ENCODE data around the gene HES2. TPM values are rescaled to one million over a fixed set of nuclear protein-coding genes. Genes with fewer than 3 reads are reported as not detected.
A peak's percentile ranks its signal among the peaks of the same experiment; 100 is the strongest.

The HES2 gene
- total RNA-seq, 1 donor from 2014 or later, result 6.4 TPM

DNA sequence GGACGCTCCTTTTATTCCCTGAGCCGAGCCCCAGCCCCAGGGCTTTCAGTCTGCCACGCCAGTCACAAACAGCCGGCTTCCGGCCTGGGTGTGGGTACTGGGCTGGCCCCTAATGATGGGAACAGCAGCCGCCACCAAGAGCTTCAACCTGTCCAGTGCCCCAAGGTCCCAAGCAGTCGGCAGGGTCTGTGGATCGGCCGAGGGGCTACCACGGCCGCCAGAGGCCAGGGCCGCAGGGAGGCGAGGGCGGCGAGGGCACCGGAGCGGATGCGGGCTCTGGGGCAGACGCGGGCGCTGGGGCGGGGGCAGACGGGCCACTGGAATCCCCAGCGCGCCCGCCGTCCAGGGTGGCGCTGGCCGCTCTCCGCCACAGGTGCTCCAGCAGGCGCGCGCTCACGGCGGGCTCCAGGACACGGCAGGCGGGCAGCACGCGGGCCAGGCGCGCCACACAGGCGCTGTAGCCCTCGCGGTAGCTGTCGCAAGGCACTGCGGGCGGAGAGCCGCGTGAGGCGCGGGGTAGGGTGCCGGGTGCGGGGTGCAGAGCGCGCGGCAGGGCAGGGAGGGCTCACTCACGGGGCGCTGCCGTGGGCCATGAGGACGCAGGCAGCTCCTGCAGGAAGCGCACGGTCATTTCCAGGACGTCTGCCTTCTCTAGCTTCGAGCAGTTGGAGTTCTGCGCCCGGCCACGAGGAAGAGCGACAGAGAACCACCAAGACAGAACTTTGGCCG, 887 bp downstream of the HES2 start:
- H3K4me1 ChIP-seq, result peaks cover 43% of the 10 kb centered on the region
- H3K4me3 ChIP-seq, result peak overlapping the region; percentile 50

GRCh38 chr1:6417961-6418667, 1.6 kb downstream of the HES2 start:
- H3K4me1 ChIP-seq, result peaks cover 36% of the 10 kb centered on the region
- DNase-seq (no peak), ATAC-seq (no peak)
- TF ChIP-seq, protein P1, sequence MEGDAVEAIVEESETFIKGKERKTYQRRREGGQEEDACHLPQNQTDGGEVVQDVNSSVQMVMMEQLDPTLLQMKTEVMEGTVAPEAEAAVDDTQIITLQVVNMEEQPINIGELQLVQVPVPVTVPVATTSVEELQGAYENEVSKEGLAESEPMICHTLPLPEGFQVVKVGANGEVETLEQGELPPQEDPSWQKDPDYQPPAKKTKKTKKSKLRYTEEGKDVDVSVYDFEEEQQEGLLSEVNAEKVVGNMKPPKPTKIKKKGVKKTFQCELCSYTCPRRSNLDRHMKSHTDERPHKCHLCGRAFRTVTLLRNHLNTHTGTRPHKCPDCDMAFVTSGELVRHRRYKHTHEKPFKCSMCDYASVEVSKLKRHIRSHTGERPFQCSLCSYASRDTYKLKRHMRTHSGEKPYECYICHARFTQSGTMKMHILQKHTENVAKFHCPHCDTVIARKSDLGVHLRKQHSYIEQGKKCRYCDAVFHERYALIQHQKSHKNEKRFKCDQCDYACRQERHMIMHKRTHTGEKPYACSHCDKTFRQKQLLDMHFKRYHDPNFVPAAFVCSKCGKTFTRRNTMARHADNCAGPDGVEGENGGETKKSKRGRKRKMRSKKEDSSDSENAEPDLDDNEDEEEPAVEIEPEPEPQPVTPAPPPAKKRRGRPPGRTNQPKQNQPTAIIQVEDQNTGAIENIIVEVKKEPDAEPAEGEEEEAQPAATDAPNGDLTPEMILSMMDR (IDR thresholded peaks at IDR 0.05), result no peak
- no peaks in the 10 kb centered on the region for H3K9me3 ChIP-seq
- intact Hi-C loops (cut with DNase I), result no loop called here
- peaks cover 88% of the 10 kb centered on the region for H3K27me3 ChIP-seq (ENCODE audit: low read depth)
- no peaks in the 10 kb centered on the region for H3K36me3 ChIP-seq
- no peak overlapping the region for H3K4me3 ChIP-seq
- H3K27ac ChIP-seq, result no peak overlapping the region

More for the DNA sequence above, 887 bp downstream of the HES2 start:
- DNase-seq (no peak), ATAC-seq (no peak)
- H3K9me3 ChIP-seq, result no peaks in the 10 kb centered on the region
- intact Hi-C loops (cut with DNase I), result no loop called here
- TF ChIP-seq, protein P1 (IDR thresholded peaks at IDR 0.05), result no peak
- H3K36me3 ChIP-seq, result no peaks in the 10 kb centered on the region
- H3K27me3 ChIP-seq (ENCODE audit: low read depth), result peaks cover 95% of the 10 kb centered on the region
- H3K27ac ChIP-seq, result no peak overlapping the region

GRCh38 chr1:6416906-6417305, 2.8 kb downstream of the HES2 start:
- DNase-seq (no peak), ATAC-seq (no peak)
- Histone ChIP-seq H3K9me3 (no peaks in the 10 kb centered on the region), H3K4me1 (peaks cover 33% of the 10 kb centered on the region), H3K4me3 (no peak overlapping the region), H3K27me3 (ENCODE audit: low read depth) (peaks cover 77% of the 10 kb centered on the region), H3K36me3 (no peaks in the 10 kb centered on the region), H3K27ac (no peak overlapping the region)
- intact Hi-C loops (cut with DNase I), result no loop called here
- TF ChIP-seq, protein P1 (IDR thresholded peaks at IDR 0.05), result no peak

DNA sequence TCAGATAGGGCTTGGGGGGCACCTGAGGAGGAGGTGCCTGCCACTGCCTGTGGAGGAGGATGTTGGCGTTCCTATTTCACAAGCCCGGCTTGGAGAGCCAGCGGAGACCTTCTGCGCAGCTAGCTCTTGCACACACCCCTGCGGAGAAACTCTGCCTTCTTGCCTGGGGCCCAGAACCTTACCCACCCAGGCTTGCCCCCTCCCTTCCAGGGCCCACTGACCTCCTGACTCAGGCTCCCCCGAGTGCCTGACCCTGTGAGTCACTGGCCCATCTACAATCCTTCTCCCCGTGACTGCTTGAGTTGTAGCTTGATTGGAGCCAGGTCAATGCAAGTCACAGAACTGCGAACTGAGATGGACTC, 3.4 kb downstream of the HES2 start:
- Histone ChIP-seq H3K4me3 (peak overlapping the region; percentile 3), H3K27ac (no peak overlapping the region), H3K27me3 (ENCODE audit: low read depth) (peaks cover 77% of the 10 kb centered on the region), H3K9me3 (no peaks in the 10 kb centered on the region), H3K36me3 (no peaks in the 10 kb centered on the region), H3K4me1 (peaks cover 33% of the 10 kb centered on the region)
- no peak for DNase-seq
- intact Hi-C loops (cut with DNase I), result no loop called here
- TF ChIP-seq, protein P1 (IDR thresholded peaks at IDR 0.05), result no peak
- no peak for ATAC-seq

- ATAC-seq (peak in 1 of 2 donors; percentile 20), DNase-seq (no peak)
- Histone ChIP-seq H3K27me3 (ENCODE audit: low read depth) (peaks cover 71% of the 10 kb centered on the region), H3K9me3 (no peaks in the 10 kb centered on the region), H3K27ac (no peak overlapping the region), H3K4me3 (peak overlapping the region; percentile 3), H3K4me1 (peaks cover 24% of the 10 kb centered on the region), H3K36me3 (no peaks in the 10 kb centered on the region)
- intact Hi-C loops (cut with DNase I), result no loop called here
- TF ChIP-seq, protein P1 (IDR thresholded peaks at IDR 0.05), result no peak
These were observed 4.7 kb downstream of the HES2 start for GRCh38 chr1:6414881-6415626.
